Mammary epithelial cell (primary cell): ENCODE data around the gene TBC1D24.

Experiments
- CTCF ChIP-seq, 2 donors: IDR thresholded peaks in 1 of 2; conservative IDR thresholded peaks in 1 of 2; 2 replicates each; pipeline ENCODE4 v1.5.1; 2011 to 2012; ENCODE audit warnings: inconsistent platforms in 2 of 2, low read length in 2 of 2, mild to moderate bottlenecking in 2 of 2, control low read depth in 1 of 2, low read depth in 1 of 2; ENCODE audit not compliant: insufficient read depth in 1 of 2; ENCODE audit errors: extremely low read depth in 1 of 2
- EZH2 ChIP-seq: IDR thresholded peaks from 2 replicates; pipeline ENCODE4 v1.6.1; 2012; ENCODE audit warnings: low read length, inconsistent platforms, borderline replicate concordance

GRCh38 chr16:2426941-2427361 is 48.0 kb upstream of the TBC1D24 start:
- TF ChIP-seq CTCF (conservative IDR thresholded peaks at IDR 0.05 in 1 of 2, IDR thresholded peaks at IDR 0.05 in 1 of 2; ENCODE audit: extremely low read depth in 1 of 2, insufficient read depth in 1 of 2, low read depth in 1 of 2, low read length in 2 of 2), result no peak
- TF ChIP-seq EZH2, result no peak
